ENCODE results near the gene FHAD1.
A peak's percentile ranks its signal among the peaks of the same experiment; 100 is the strongest.

Gene FHAD1

DNA sequence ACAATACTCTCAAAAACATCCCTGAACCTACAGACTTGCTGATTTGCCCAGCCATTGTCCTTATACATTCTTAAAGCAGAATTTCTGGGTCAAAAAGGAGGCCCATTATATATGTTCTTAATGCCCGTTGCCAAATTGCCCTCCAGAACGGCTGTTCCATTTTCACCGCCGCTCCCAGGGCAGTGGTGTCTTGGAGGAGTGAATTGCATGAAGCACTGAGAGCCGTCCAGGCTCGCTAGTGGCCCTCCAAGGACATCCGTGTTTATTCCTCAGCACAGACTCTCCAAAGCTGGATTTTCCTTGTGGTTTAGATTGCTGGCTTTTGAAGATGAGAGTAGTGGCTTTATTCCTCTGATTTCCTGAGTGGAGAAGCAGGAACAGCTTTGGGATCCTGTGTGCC is 68.8 kb downstream of the FHAD1 start:
- DNase-seq: no peak
- intact Hi-C loops (cut with DNase I): no loop called here

DNA sequence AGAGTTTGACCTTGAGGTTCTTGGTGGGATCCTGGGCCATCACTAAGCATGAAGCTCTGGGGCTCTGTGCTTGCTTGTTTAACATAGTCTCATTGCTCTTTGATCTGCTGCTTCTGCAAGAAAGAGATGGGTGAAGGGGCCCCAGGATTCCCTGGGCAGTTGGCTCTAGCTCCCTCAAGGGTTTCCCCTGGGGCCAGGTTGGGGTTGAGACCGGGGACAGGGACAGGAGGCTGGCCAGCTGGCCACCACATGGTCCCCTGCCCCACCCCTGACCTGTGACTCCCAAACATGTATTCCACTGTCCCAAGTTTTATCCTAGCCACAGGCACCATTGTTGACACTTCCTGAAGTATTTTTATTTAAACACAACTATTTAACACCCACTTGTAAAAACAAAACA is 69.5 kb downstream of the FHAD1 start:
- intact Hi-C loops (cut with DNase I): no loop called here
- DNase-seq: no peak

GRCh38 chr1:15320267-15320666 is 73.2 kb downstream of the FHAD1 start:
- no peak for DNase-seq
- intact Hi-C loops (cut with DNase I): no loop called here

- intact Hi-C loops (cut with DNase I): no loop called here
- DNase-seq: no peak
Measured at GRCh38 chr1:15321601-15322000, 74.6 kb downstream of the FHAD1 start.

- no peak for DNase-seq
- intact Hi-C loops (cut with DNase I): no loop called here
Measured at GRCh38 chr1:15322648-15323350, 75.8 kb downstream of the FHAD1 start.

DNA sequence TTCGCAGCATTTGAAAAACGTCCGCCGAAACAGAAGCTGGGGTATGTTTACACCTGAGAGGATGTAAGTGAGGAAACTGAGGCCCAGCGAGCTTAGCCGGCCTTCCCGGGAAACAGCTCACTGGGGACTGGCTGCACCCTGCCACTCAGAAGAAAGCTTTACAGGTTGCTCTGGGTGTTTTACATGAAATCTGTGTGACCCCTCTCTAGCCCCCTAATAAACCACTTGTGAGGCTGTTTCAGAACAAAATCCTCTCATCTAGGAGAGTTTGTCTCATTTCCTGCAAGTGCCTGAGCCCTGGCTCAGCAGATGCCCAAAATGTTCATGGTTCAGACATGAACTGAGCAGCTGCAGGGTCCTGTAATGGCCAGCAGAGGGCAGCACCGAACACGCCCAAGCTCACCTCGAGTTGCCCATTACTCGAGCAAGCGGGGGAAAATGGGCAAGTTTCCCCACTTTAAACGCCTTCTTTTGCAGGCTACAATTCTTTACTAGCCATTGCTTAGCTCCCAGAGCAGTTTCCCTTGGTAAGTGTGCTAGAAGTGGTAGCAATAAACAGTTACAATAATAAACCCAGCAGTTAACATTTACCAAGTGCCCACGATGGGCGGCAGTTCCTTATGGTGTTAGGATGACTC is 76.4 kb downstream of the FHAD1 start:
- intact Hi-C loops (cut with DNase I): no loop called here
- DNase-seq: peak; percentile 38 to 92 (median 81)

GRCh38 chr1:15323989-15324868 is 77.2 kb downstream of the FHAD1 start:
- DNase-seq: no peak
- intact Hi-C loops (cut with DNase I): loop anchor here (2.0 kb wide), 1 partner anchor 107 kb away; no protein-coding TSS in a partner anchor

DNA sequence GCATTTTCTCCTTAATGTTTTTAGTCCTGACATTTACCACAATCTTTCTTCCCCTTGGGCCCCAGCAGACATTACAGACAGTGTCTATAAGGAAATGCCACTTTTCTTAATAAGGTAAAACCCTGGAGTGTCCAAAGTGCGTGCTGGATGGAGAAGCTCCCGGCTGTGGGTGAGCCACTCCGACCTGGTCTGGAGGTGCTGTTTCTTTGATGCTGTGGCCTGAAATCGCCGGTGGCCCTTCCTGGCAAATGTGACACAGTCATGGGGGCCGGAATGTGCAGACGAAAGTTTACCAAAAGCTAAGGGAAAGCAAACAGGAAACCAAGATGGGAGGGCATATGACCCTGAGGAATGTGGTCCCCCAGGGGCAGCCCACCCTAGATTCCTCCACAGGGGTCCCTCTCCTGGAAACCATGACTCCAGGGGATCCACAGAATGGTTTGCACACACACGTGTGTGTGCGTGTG is 77.9 kb downstream of the FHAD1 start:
- no peak for DNase-seq
- intact Hi-C loops (cut with DNase I): loop anchor here (2.0 kb wide), 1 partner anchor 106 kb away; no protein-coding TSS in a partner anchor

GRCh38 chr1:15325375-15326085 is 78.5 kb downstream of the FHAD1 start:
- no peak for DNase-seq
- intact Hi-C loops (cut with DNase I): loop anchor here (2.0 kb wide), 1 partner anchor 105 kb away; no protein-coding TSS in a partner anchor

DNA sequence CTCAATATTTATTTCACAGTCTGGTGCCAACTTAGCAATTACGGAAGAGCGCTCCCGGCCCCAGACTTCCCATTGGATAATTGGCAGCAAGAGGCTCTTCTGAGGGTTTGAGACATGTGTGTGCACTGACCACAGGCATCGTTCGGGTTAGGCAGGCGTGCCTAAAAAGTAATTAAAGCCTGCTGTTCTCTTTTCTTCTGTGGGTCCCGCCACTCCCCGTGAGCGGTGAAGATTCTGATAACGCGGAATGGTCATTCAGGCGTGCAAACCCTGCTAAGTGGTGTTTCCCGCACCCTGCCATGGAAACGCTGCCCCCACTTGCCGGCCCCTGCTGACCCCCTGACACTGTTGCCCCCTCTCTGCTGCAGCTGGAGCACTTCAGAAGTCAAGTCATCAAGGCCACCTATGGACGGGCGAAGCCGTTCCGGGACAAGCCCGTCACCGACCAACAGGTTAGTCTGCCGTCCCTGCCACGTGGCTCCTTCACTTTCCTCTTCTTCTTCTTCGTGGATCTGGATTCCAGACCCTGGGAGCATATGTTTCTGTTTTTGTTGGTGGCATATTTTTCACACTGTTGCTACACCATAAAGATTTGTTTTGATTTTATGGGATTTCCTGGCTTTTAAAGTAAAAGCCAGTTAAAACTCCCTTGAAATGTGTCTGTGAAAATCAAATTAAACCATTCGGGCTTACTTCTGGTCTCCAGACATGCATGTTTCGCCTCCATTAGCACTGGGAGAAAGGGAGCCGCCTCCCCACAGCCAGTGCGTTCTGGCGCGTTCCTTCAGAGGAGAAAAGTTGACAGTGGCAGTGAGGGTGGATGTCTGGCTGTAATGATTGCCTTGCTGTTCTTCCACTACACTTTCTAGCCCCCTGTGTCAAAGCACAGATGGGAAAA is 79.9 kb downstream of the FHAD1 start:
- no peak for DNase-seq
- intact Hi-C loops (cut with DNase I): no loop called here

- peak in 39 of 42 donors; percentile 17 to 68 (median 44) for DNase-seq
- intact Hi-C loops (cut with DNase I): no loop called here
Measured at GRCh38 chr1:15328351-15329103, 81.5 kb downstream of the FHAD1 start.

DNA sequence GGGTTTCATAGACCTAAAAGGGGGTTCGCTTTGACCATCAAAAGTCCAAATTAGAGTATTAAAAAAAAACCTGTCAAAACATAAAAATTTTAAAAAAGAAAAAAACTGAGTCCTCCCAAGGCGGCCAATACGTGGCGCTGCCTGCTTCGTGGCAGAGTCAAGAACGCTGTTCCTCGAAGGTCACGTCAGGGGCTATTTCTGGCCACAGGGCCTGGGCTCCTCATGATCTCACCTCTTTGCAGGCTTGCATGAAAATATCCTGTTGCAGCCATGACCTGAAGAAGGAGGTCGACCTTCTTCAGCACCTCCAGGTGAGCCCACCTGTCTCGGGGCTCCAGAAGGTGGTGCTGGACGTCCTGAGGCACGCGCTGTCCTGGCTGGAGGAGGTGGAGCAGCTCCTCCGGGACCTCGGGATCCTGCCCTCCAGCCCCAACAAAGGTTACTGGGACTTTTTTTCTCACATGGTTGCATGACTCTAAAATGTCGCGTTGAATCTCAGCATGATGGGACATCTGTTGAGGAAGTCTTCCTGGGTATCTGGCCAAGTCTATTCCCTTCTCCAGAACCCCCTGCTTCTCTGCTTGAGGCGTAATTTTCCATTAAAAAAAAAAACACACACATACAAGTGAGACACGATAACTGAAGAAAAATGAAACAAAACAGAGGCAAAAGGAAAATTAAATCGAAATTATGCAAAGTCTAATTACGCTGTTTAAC is 82.2 kb downstream of the FHAD1 start:
- intact Hi-C loops (cut with DNase I): no loop called here
- peak in 4 of 42 donors; percentile 11 to 48 (median 14) for DNase-seq

GRCh38 chr1:15330028-15330427 is 83.0 kb downstream of the FHAD1 start:
- intact Hi-C loops (cut with DNase I): no loop called here
- no peak for DNase-seq

- no peak for DNase-seq
- intact Hi-C loops (cut with DNase I): no loop called here
Measured at GRCh38 chr1:15331180-15331579, 84.2 kb downstream of the FHAD1 start.

DNA sequence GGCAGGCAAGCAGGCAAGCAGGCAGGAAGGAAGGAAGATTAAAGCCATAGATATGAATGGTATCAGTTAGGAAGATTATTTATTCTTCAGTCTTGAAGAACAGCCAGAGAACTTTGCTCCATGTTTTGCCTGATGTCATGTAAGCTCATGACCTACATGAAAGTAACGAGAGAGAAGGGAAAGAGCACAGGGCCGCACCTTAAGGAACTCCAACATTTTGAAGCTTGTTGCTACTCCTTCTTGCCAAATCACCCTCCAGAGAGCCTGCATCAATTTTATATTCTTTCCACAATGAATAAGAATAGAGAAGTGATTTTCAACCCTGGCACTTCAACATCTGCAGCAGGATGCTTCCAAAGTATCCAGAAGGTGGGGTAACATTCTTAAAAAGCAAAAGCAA is 84.7 kb downstream of the FHAD1 start:
- DNase-seq: no peak
- intact Hi-C loops (cut with DNase I): no loop called here

DNA sequence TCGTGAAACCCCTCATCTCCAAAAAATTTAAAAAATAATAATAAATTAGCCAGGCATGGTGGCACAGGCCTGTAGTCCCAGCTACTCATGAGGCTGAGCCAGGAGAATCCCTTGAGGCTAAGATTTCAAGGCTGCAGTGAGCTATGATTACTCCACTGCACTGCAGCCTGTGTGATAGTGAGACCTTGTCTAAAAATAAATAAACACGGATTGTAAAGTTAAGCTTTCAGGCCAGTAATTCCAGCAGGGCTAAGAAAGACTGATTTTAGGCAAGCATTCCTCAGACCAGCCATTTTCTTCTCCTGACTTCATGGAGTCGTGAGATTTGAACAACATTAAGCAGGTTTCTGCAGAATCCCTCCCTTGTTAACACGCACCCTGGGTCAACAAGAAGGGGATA is 85.5 kb downstream of the FHAD1 start:
- no peak for DNase-seq
- intact Hi-C loops (cut with DNase I): no loop called here

Data from head of caudate nucleus (tissue), 42 donors.